IMR-90 (cell line): ENCODE measurements around the gene ST8SIA4. TPM values are rescaled to one million over a fixed set of nuclear protein-coding genes. Genes with fewer than 3 reads are reported as not detected.

Experiments used
- ATAC-seq: fragments of 200-7000 bp; cut with Tn5 transposase; 2 replicates; pipeline ENCODE4 v1.9.1; 2020; ENCODE audit warnings: low read depth, mild to moderate bottlenecking, moderate library complexity
- BruUV-seq: library from RNA; stranded (reverse); fragments of 400-500 nt; replicated peaks from 2 replicates; lab custom pipeline; 2021; lab: Mats Ljungman, UMichigan
- CTCF ChIA-PET: fragments of 300-600 bp; formaldehyde crosslinking; extraction: SDS; loops from one replicate; lab custom pipeline; 2021; ENCODE audit warnings: antibody characterized with exemption; lab: Yijun Ruan, JAX
- POLR2A ChIA-PET: fragments of 300-600 bp; sonication (Branson Sonifier 250); formaldehyde crosslinking; loops from one replicate; lab custom pipeline; 2022; ENCODE audit warnings: antibody characterized with exemption; ENCODE audit not compliant: unreplicated experiment; lab: Charles Lee
- DNase-seq: peaks from one replicate; pipeline ENCODE4 v3.0.0; 2013
- H2AFZ ChIP-seq: replicated peaks from 2 replicates; pipeline ENCODE3; 2013; ENCODE audit warnings: low read length, mild to moderate bottlenecking; ENCODE audit not compliant: poor library complexity
- H2AK5ac ChIP-seq: 2 replicates; pipeline ENCODE4 v1.6.1; 2013; ENCODE audit warnings: low read depth, low read length, inconsistent platforms
- H2AK9ac ChIP-seq: replicated peaks from 2 replicates; pipeline ENCODE3; 2013; ENCODE audit warnings: mild to moderate bottlenecking, low read depth, low read length, moderate library complexity; ENCODE audit not compliant: poor library complexity
- H2BK120ac ChIP-seq: 2 replicates; pipeline ENCODE4 v1.6.1; 2013; ENCODE audit warnings: low read depth, low read length, inconsistent platforms
- H2BK15ac ChIP-seq: 3 replicates; pipeline ENCODE4 v1.6.1; 2013; ENCODE audit warnings: low read depth, low read length, inconsistent platforms
- H2BK20ac ChIP-seq: 2 replicates; pipeline ENCODE4 v1.6.1; 2013; ENCODE audit warnings: low read depth, mild to moderate bottlenecking, inconsistent platforms, low read length, moderate library complexity
- H2BK5ac ChIP-seq: 2 replicates; pipeline ENCODE4 v1.6.1; 2013; ENCODE audit warnings: mild to moderate bottlenecking, low read depth, low read length, inconsistent platforms; ENCODE audit not compliant: poor library complexity, severe bottlenecking
- H3K14ac ChIP-seq: replicated peaks from 2 replicates; pipeline ENCODE4 v1.6.1; 2013; ENCODE audit warnings: low read depth, low read length, inconsistent platforms
- H3K18ac ChIP-seq: 2 replicates; pipeline ENCODE4 v1.6.1; 2013; ENCODE audit warnings: low read depth, low read length, control low read depth
- H3K23ac ChIP-seq: 2 replicates; pipeline ENCODE4 v1.6.1; 2013; ENCODE audit warnings: low read depth, low read length, inconsistent platforms
- H3K27ac ChIP-seq: 2 replicates; pipeline ENCODE4 v1.5.1; 2013; ENCODE audit warnings: mild to moderate bottlenecking, control low read depth, low read length; ENCODE audit not compliant: insufficient read depth
- H3K27me3 ChIP-seq: 2 replicates; pipeline ENCODE4 v1.6.1; 2013; ENCODE audit warnings: low read length; ENCODE audit not compliant: control insufficient read depth, insufficient read depth
- H3K36me3 ChIP-seq: 2 replicates; pipeline ENCODE4 v1.6.1; 2013; ENCODE audit warnings: low read length, mixed read lengths; ENCODE audit not compliant: control insufficient read depth, insufficient read depth
- H3K4ac ChIP-seq: 2 replicates; pipeline ENCODE4 v1.6.1; 2013; ENCODE audit warnings: low read depth, low read length, inconsistent platforms
- H3K4me1 ChIP-seq: 2 replicates; pipeline ENCODE4 v1.6.1; 2013; ENCODE audit warnings: low read length, mixed read lengths; ENCODE audit not compliant: control insufficient read depth, insufficient read depth
- H3K4me2 ChIP-seq: 2 replicates; pipeline ENCODE4 v1.6.1; 2013; ENCODE audit warnings: low read depth, mild to moderate bottlenecking, control low read depth, low read length, moderate library complexity
- H3K4me3 ChIP-seq: 2 replicates; pipeline ENCODE4 v1.5.1; 2013; ENCODE audit warnings: low read depth, mild to moderate bottlenecking, control low read depth, low read length, moderate library complexity; ENCODE audit not compliant: insufficient read depth
- H3K56ac ChIP-seq: 2 replicates; pipeline ENCODE4 v1.6.1; 2013; ENCODE audit warnings: low read length, inconsistent platforms; ENCODE audit not compliant: insufficient read depth; ENCODE audit errors: extremely low read depth
- H3K79me1 ChIP-seq, 2 experiments: 2 replicates each; pipeline ENCODE4 v1.6.1; 2013; ENCODE audit warnings: low read length in 2 of 2, inconsistent platforms in 1 of 2, low read depth in 1 of 2
- H3K9ac ChIP-seq: 2 replicates; pipeline ENCODE4 v1.6.1; 2013; ENCODE audit warnings: low read depth, low read length, control low read depth
- H3K9me1 ChIP-seq: 2 replicates; pipeline ENCODE4 v1.6.1; 2013; ENCODE audit warnings: low read length, inconsistent platforms; ENCODE audit not compliant: insufficient read depth
- H3K9me3 ChIP-seq: 2 replicates; pipeline ENCODE4 v1.6.1; 2013; ENCODE audit warnings: low read length; ENCODE audit not compliant: control insufficient read depth, insufficient read depth
- H4K20me1 ChIP-seq: 2 replicates; pipeline ENCODE4 v1.6.1; 2013; ENCODE audit warnings: low read length, inconsistent platforms; ENCODE audit not compliant: insufficient read depth
- H4K5ac ChIP-seq: 2 replicates; pipeline ENCODE4 v1.6.1; 2013; ENCODE audit warnings: mild to moderate bottlenecking, low read depth, low read length, control low read depth
- H4K8ac ChIP-seq, 2 experiments: 2 replicates each; pipeline ENCODE4 v1.6.1; 2013; ENCODE audit warnings: low read depth in 2 of 2, low read length in 2 of 2, control low read depth in 1 of 2, inconsistent platforms in 1 of 2
- H4K91ac ChIP-seq: 2 replicates; pipeline ENCODE4 v1.6.1; 2013; ENCODE audit warnings: low read depth, low read length, inconsistent platforms; ENCODE audit not compliant: insufficient read depth
- BHLHE40 ChIP-seq: fragments of 150-350 bp; IDR thresholded peaks from 2 replicates; pipeline ENCODE4 v1.6.1; 2016; ENCODE audit warnings: mild to moderate bottlenecking, low read depth, low read length
- CEBPB ChIP-seq: IDR thresholded peaks from 2 replicates; pipeline ENCODE4 v1.6.1; 2012; ENCODE audit warnings: low read depth, low read length, improper control_type of control experiment
- CHD1 ChIP-seq: IDR thresholded peaks from 2 replicates; pipeline ENCODE4 v1.6.1; 2012; ENCODE audit warnings: low read depth, low read length, improper control_type of control experiment
- CTCF ChIP-seq: conservative IDR thresholded peaks from 2 replicates; pipeline ENCODE4 v1.5.1; 2012; ENCODE audit warnings: mild to moderate bottlenecking, low read depth, low read length, improper control_type of control experiment
- ELK1 ChIP-seq: fragments of 150-350 bp; IDR thresholded peaks from 2 replicates; pipeline ENCODE4 v1.6.1; 2016; ENCODE audit warnings: low read depth, mild to moderate bottlenecking, low read length, moderate library complexity, borderline replicate concordance
- FOS ChIP-seq: fragments of 150-350 bp; IDR thresholded peaks from 2 replicates; pipeline ENCODE4 v1.6.1; 2016; ENCODE audit warnings: low read depth, low read length
- MAFK ChIP-seq: IDR thresholded peaks from 2 replicates; pipeline ENCODE4 v1.6.1; 2012; ENCODE audit warnings: low read depth, low read length, improper control_type of control experiment
- MAZ ChIP-seq: IDR thresholded peaks from 2 replicates; pipeline ENCODE4 v1.6.1; 2012; ENCODE audit warnings: low read depth, mild to moderate bottlenecking, low read length, improper control_type of control experiment, moderate library complexity, borderline replicate concordance
- MXI1 ChIP-seq: IDR thresholded peaks from 2 replicates; pipeline ENCODE4 v1.6.1; 2012; ENCODE audit warnings: low read depth, mild to moderate bottlenecking, low read length, moderate library complexity, borderline replicate concordance
- NFE2L2 ChIP-seq: fragments of 150-350 bp; IDR thresholded peaks from 2 replicates; pipeline ENCODE4 v1.6.1; 2016; ENCODE audit warnings: low read depth, mild to moderate bottlenecking, low read length
- POLR2A ChIP-seq: IDR thresholded peaks from 2 replicates; pipeline ENCODE4 v1.6.1; 2012; ENCODE audit warnings: mild to moderate bottlenecking, low read depth, low read length
- RAD21 ChIP-seq: IDR thresholded peaks from 2 replicates; pipeline ENCODE4 v1.6.1; 2012; ENCODE audit warnings: low read length, improper control_type of control experiment
- RCOR1 ChIP-seq: IDR thresholded peaks from 2 replicates; pipeline ENCODE4 v1.6.1; 2012; ENCODE audit warnings: mild to moderate bottlenecking, low read length, improper control_type of control experiment; ENCODE audit not compliant: insufficient replicate concordance
- RFX5 ChIP-seq: IDR thresholded peaks from 2 replicates; pipeline ENCODE4 v1.8.0; 2012; ENCODE audit warnings: low read depth, mild to moderate bottlenecking, low read length, moderate library complexity
- SMC3 ChIP-seq: fragments of 150-350 bp; IDR thresholded peaks from 2 replicates; pipeline ENCODE4 v1.6.1; 2016; ENCODE audit warnings: low read depth, mild to moderate bottlenecking, antibody characterized with exemption, low read length, moderate library complexity
- USF2 ChIP-seq: fragments of 150-350 bp; IDR thresholded peaks from 2 replicates; pipeline ENCODE4 v1.6.1; 2017; ENCODE audit warnings: mild to moderate bottlenecking, antibody characterized with exemption, low read length, low read depth
- WGBS, 2 experiments: methylation state at CpG; one replicate each; pipeline versions ENCODE4 v1.1.5 to v1.1.7; 2013; ENCODE audit warnings: missing lambda C conversion rate in 2 of 2; ENCODE audit not compliant: insufficient read length in 1 of 2; ENCODE audit errors: extremely low coverage in 2 of 2; 5-methylcytosine and 5-hydroxymethylcytosine counted together
- dilution Hi-C: fragments of 300-500 bp; cut with HindIII; formaldehyde crosslinking; loops from one replicate; pipeline ENCODE4 v1.14.3; 2018; ENCODE audit warnings: low sequenced_read_pairs; ENCODE audit not compliant: unreplicated experiment
- in situ Hi-C: fragments of 300-500 bp; cut with MboI; formaldehyde crosslinking; loops from 3 replicates; pipeline ENCODE4 v1.14.3; 2019; ENCODE audit warnings: low sequenced_read_pairs, inconsistent platforms, mixed read lengths
- intact Hi-C: fragments of 100-400 bp; cut with micrococcal nuclease; formaldehyde crosslinking; loops from 2 replicates; pipeline ENCODE4 v1.10.0; 2022
- polyA plus RNA-seq, 3 experiments: library from polyadenylated mRNA; depleted of rRNA; stranded (reverse); fragments of >200 nt; gene quantifications; 2 replicates each; pipeline ENCODE4 v1.2.3, GENCODE V29; 2012; ENCODE audit warnings: low replicate concordance in 1 of 3
- total RNA-seq: library from RNA; depleted of rRNA; stranded (reverse); fragments of >200 nt; gene quantifications from 2 replicates; pipeline ENCODE4 v1.2.3, GENCODE V29; 2012

The ST8SIA4 gene
- total and polyA plus RNA-seq, 2 of the 4 experiments (the other 2 are of a cell fraction) = 0.02 to 0.18 TPM

- Histone ChIP-seq H3K56ac (no peak overlapping the region), H4K5ac (no peak overlapping the region), H3K9me3 (no peaks in the 10 kb centered on the region), H3K23ac (no peak overlapping the region), H2BK15ac (no peak overlapping the region), H4K8ac (no peak overlapping the region), H3K27me3 (peaks cover 26% of the 10 kb centered on the region), H3K4ac (no peak overlapping the region), H4K20me1 (no peaks in the 10 kb centered on the region), H3K18ac (no peak overlapping the region), H3K4me1 (no peaks in the 10 kb centered on the region), H2BK120ac (no peak overlapping the region), H2AK5ac (no peak overlapping the region), H2BK20ac (no peak overlapping the region), H3K27ac (no peak overlapping the region), H4K91ac (no peak overlapping the region), H2AFZ (no peak overlapping the region), H3K36me3 (no peaks in the 10 kb centered on the region), H3K9me1 (no peaks in the 10 kb centered on the region), H3K9ac (no peak overlapping the region), H2AK9ac (no peak overlapping the region), H3K79me1 (no peaks in the 10 kb centered on the region), H3K14ac (no peak overlapping the region), H2BK5ac (no peak overlapping the region), H3K4me2 (no peak overlapping the region), H3K4me3 (no peak overlapping the region)
- intact Hi-C loops = no loop called here
- no CpG with 5 or more reads among the region's 2 CpGs for WGBS, 2 experiments
- no TSS peak for BruUV-seq
- in situ Hi-C loops = no loop called here
- DNase-seq (no peak), ATAC-seq (no peak)
- ChIA-PET POLR2A (no interaction called here), CTCF (no interaction called here)
- TF ChIP-seq POLR2A (no peak), CTCF (no peak), FOS (no peak), MAZ (no peak), NFE2L2 (no peak), CEBPB (no peak), SMC3 (no peak), MAFK (no peak), MXI1 (no peak), RCOR1 (no peak), BHLHE40 (no peak), CHD1 (no peak), RFX5 (no peak), RAD21 (no peak), USF2 (no peak), ELK1 (no peak)
- dilution Hi-C loops = no loop called here
Measured at GRCh38 chr5:100899675-100900074, 3.4 kb downstream of the ST8SIA4 start.
